Omental fat pad (tissue), 4 donors: ENCODE measurements around the gene TAF3. TPM values are rescaled to one million over a fixed set of nuclear protein-coding genes. Genes with fewer than 3 reads are reported as not detected.
"Not testable (repeated sequence)": the region's sequence is repeated elsewhere in the genome, so short reads cannot be mapped to it uniquely, and the experiment has no call there.

Source experiments
- ATAC-seq: fragments of 150-250 bp; one replicate; pipeline ENCODE4 v1.9.1; 2016; ENCODE audit warnings: mild to moderate bottlenecking, moderate library complexity; ENCODE audit not compliant: low FRiP score
- DNase-seq: peaks from one replicate; pipeline ENCODE4 v3.0.0-alpha.2; 2019; ENCODE audit warnings: low spot score
- CTCF ChIP-seq, 3 donors: fragments of 450-650 bp; IDR thresholded peaks; one replicate each; pipeline ENCODE4 v1.5.1; 2016 to 2017; ENCODE audit warnings: antibody characterized with exemption in 3 of 3, mild to moderate bottlenecking in 3 of 3, moderate library complexity in 2 of 3
- total RNA-seq, 4 donors: library from RNA; depleted of rRNA; stranded (reverse); fragments of >200 nt; gene quantifications; one replicate each; pipeline ENCODE4 v1.1.0, GENCODE V29; 2016

TAF3 gene
- total RNA-seq, 4 donors from 2014 or later = 4.9 to 8.8 (median 6.4) TPM

- ATAC-seq (no peak), DNase-seq (no peak)
- no peak for TF ChIP-seq CTCF (IDR thresholded peaks at IDR 0.05)
These were observed 199.0 kb downstream of the TAF3 start for GRCh38 chr10:8017277-8017676.

- no peak for ATAC-seq
- DNase-seq = no peak
- no peak for TF ChIP-seq CTCF (IDR thresholded peaks at IDR 0.05)
These were observed 205.0 kb downstream of the TAF3 start for GRCh38 chr10:8023321-8023720.

DNA sequence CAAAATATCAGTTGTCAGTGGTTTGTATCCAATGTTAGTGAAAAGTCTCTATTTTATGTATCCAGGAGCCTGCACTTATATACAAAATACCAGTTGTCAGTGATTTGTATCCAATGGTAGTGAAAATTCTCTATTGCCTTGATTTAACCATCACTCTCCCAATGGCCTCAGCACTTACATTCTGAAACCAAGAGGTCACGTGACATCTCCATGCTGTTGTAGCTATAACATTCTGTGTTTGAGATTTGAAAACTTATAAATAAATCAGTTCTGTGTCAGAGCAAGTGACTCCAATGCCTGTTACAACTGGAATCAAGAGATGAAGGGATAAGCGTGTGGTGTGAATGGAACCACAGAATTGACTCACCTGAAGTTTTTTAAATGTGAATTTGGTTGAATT lies 205.5 kb downstream of the TAF3 start:
- DNase-seq = no peak
- ATAC-seq = no peak
- no peak for TF ChIP-seq CTCF (IDR thresholded peaks at IDR 0.05)

DNA sequence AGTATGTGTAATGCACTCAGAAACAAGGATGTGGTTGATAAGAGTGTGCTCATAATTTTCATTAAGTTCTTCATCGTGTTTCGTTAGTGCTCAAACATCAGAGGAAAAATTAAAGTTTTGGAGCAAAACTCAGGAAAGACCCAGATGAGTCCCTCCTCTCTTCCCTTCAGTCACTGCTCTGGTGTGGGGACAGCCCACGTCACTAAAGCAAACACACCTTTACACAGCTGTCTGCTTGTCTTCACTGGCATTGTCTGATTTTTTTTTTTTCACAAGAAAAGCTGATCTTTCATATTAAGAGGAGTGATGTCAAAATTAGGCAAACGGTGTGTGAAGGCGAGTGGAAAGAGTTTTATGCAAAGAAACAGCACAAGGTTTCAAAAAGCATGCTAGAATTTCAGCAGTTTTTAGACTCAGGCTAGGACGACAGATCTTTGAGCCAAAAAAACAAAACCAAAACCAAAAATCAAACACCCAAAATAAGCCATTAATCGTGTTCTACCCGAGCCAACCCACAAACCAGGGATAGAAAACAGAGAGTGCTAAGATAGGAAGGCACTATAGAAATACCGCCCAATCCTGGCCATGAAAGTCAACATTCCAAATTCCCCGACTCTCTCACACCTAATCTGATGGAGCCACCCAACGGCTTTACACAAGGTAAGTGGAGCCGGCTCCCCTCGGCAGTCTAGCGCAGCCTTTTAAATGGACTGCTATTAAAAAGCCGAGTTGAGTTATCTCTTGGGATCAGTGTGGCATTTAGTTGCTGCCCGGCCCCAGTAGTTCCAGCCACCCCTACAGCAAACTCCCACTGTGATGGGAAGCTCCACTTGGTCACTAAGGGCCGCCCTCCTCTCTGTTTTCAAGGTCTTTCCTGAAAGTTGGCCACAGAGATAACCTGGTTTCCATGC lies 208.3 kb downstream of the TAF3 start:
- TF ChIP-seq CTCF (IDR thresholded peaks at IDR 0.05) = no peak
- DNase-seq (no peak), ATAC-seq (no peak)

DNA sequence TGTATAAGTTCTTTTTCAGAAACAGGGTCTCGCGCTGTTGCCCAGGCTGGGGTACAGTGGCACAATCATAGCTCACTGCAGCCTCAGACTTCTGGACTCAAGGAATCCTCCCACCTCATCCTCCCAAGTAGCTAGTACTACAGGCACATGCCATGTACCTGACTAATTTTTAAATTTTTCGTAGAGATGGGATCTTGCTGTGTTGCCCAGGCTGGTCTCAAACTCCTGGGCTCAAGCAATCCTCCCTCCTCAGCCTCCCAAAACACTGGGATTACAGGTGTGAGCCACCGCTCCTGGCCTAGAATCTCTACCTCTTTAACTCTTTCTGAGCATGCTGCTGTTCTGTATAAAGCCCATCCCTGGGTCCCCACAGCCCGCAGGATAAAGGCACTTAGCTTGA lies 212.9 kb downstream of the TAF3 start:
- DNase-seq, ATAC-seq: not testable (repeated sequence)

DNA sequence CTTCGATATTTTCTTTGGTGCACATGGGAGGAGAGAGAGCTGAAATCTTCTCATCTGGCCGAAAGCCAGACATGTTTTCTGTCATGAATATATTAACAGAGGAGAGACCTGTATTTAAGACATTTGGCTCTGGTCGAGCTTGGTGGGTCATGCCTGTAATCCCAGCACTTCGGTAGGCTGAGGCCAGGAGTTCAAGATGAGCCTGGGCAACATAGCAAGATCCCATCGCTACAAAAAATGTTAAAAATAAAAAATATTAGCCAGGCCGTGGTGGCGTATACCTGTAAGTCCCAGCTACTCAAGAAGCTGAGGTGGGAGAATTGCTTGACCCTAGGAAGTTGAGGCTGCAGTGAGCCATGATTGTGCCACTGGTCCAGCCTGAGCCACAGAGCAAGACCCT lies 214.3 kb downstream of the TAF3 start:
- TF ChIP-seq CTCF (IDR thresholded peaks at IDR 0.05) = no peak
- DNase-seq (no peak), ATAC-seq (no peak)

- DNase-seq (no peak), ATAC-seq (no peak)
- no peak for TF ChIP-seq CTCF (IDR thresholded peaks at IDR 0.05)
These were observed 215.6 kb downstream of the TAF3 start for GRCh38 chr10:8033812-8034465.
